HepG2 (cell line): Measurements from ENCODE around the gene AGAP1. TPM values are rescaled to one million over a fixed set of nuclear protein-coding genes. Genes with fewer than 3 reads are reported as not detected.

Source experiments
- ATAC-seq: fragments of 200-7000 bp; cut with Tn5 transposase; 3 replicates; pipeline ENCODE4 v1.9.1; 2020; ENCODE audit warnings: mild to moderate bottlenecking, moderate library complexity
- BruUV-seq: library from RNA; stranded (reverse); fragments of 400-500 nt; replicated peaks from 2 replicates; lab custom pipeline; 2021; lab: Mats Ljungman, UMichigan
- CTCF ChIA-PET: fragments of 300-600 bp; formaldehyde crosslinking; extraction: SDS; loops from one replicate; lab custom pipeline; 2021; ENCODE audit warnings: low total read pairs, inconsistent platforms, low intra/inter-chr PET ratio; lab: Yijun Ruan, JAX
- POLR2A ChIA-PET: fragments of 350-600 bp; sonication (Branson Sonifier 250); formaldehyde crosslinking; loops from one replicate; lab custom pipeline; 2020; ENCODE audit warnings: antibody characterized with exemption, inconsistent platforms; lab: Yijun Ruan, JAX
- DNase-seq: peaks from one replicate; pipeline ENCODE4 v3.0.0-alpha.2; 2015; ENCODE audit warnings: low spot score
- FAIRE-seq: peaks from 3 replicates; lab custom pipeline; 2011; peaks lifted over from hg19 to GRCh38; lab: Jason Lieb, UNC
- H2AFZ ChIP-seq: one replicate; pipeline ENCODE4 v1.6.1; 2011; ENCODE audit warnings: low read length, inconsistent platforms
- H3K27ac ChIP-seq: fragments of 300-600 bp; 3 replicates; pipeline ENCODE4 v1.8.0; 2011; ENCODE audit warnings: mixed run types, mild to moderate bottlenecking, mixed read lengths, low read length, inconsistent platforms; ENCODE audit not compliant: insufficient read depth; ENCODE audit errors: extremely low read length
- H3K27me3 ChIP-seq, 2 experiments: fragments of 200-600 bp in 1 of 2; 2 replicates in 1 of 2; 3 replicates in 1 of 2; pipeline versions ENCODE4 v1.6.0 to v1.8.0; 2011; ENCODE audit warnings: low read length in 2 of 2, mild to moderate bottlenecking in 2 of 2, moderate library complexity in 2 of 2, inconsistent platforms in 1 of 2; ENCODE audit not compliant: insufficient read depth in 2 of 2, control insufficient read depth in 1 of 2
- H3K36me3 ChIP-seq, 2 experiments: fragments of 200-600 bp in 1 of 2; replicated peaks in 1 of 2; 2 replicates in 1 of 2; 3 replicates in 1 of 2; pipeline versions ENCODE4 v1.5.1 to v1.8.0; 2011; ENCODE audit warnings: low read length in 2 of 2, inconsistent platforms in 1 of 2; ENCODE audit not compliant: insufficient read depth in 2 of 2, control insufficient read depth in 1 of 2
- H3K4me1 ChIP-seq: 2 replicates; pipeline ENCODE4 v1.5.1; 2012; ENCODE audit warnings: low read length, inconsistent platforms; ENCODE audit not compliant: insufficient read depth
- H3K4me2 ChIP-seq: 2 replicates; pipeline ENCODE4 v1.6.0; 2011; ENCODE audit warnings: low read depth, low read length, inconsistent platforms
- H3K4me3 ChIP-seq, 3 experiments: fragments of 200-600 bp in 1 of 3; sonication (generic), shearing (Covaris generic) in 1 of 3; replicated peaks in 1 of 3; 2 replicates each; pipeline ENCODE4 v1.5.1; 2011 to 2016; ENCODE audit warnings: low read length in 3 of 3, inconsistent platforms in 2 of 3, low read depth in 2 of 3, mild to moderate bottlenecking in 2 of 3, control low read depth in 1 of 3, mixed read lengths in 1 of 3; ENCODE audit not compliant: insufficient read depth in 1 of 3
- H3K79me2 ChIP-seq: one replicate; pipeline ENCODE4 v1.6.1; 2011; ENCODE audit warnings: low read length, inconsistent platforms; ENCODE audit not compliant: insufficient read depth
- H3K9ac ChIP-seq: 2 replicates; pipeline ENCODE4 v1.6.0; 2011; ENCODE audit warnings: mild to moderate bottlenecking, low read depth, low read length, inconsistent platforms; ENCODE audit not compliant: insufficient read depth
- H3K9me3 ChIP-seq: 2 replicates; pipeline ENCODE4 v1.5.1; 2012; ENCODE audit warnings: mild to moderate bottlenecking, low read length
- H4K20me1 ChIP-seq: 2 replicates; pipeline ENCODE4 v1.6.0; 2011; ENCODE audit warnings: inconsistent platforms, mild to moderate bottlenecking, low read length, moderate library complexity; ENCODE audit not compliant: insufficient read depth
- FOXP4 ChIP-seq: sonication (generic); formaldehyde crosslinking; IDR thresholded peaks from 2 replicates; pipeline ENCODE4 v1.4.0; 2020; ENCODE audit warnings: missing genetic modification reagents
- LBX2 ChIP-seq: sonication (generic); formaldehyde crosslinking; IDR thresholded peaks from 2 replicates; pipeline ENCODE4 v1.5.0; 2020; ENCODE audit warnings: missing genetic modification reagents, mild to moderate bottlenecking, borderline replicate concordance
- MTA1 ChIP-seq: sonication (generic); formaldehyde crosslinking; IDR thresholded peaks from 2 replicates; pipeline ENCODE4 v1.4.0; 2020; ENCODE audit warnings: missing genetic modification reagents, mild to moderate bottlenecking, borderline replicate concordance
- NCOA2 ChIP-seq: sonication (generic); formaldehyde crosslinking; IDR thresholded peaks from 2 replicates; pipeline ENCODE4 v1.8.0; 2022; ENCODE audit warnings: inconsistent platforms
- NFE2L2 ChIP-seq: fragments of 150-350 bp; IDR thresholded peaks from 2 replicates; pipeline ENCODE4 v1.6.1; 2014; ENCODE audit warnings: low read length
- ZIK1 ChIP-seq: sonication (generic); formaldehyde crosslinking; IDR thresholded peaks from 2 replicates; pipeline ENCODE4 v1.5.0; 2020; ENCODE audit warnings: mild to moderate bottlenecking, low read depth, missing genetic modification reagents, borderline replicate concordance
- ZMYM4 ChIP-seq: sonication (generic); formaldehyde crosslinking; IDR thresholded peaks from 2 replicates; pipeline ENCODE4 v1.8.1; 2023; ENCODE audit warnings: mild to moderate bottlenecking, missing genetic modification reagents
- ZNF746 ChIP-seq: sonication (generic); formaldehyde crosslinking; IDR thresholded peaks from 2 replicates; pipeline ENCODE4 v1.8.0; 2022; ENCODE audit warnings: mild to moderate bottlenecking, missing genetic modification reagents
- ZNF777 ChIP-seq: sonication (generic); formaldehyde crosslinking; IDR thresholded peaks from 2 replicates; pipeline ENCODE4 v1.4.0; 2020; ENCODE audit warnings: missing genetic modification reagents
- ZNF816 ChIP-seq: sonication (generic); formaldehyde crosslinking; IDR thresholded peaks from 2 replicates; pipeline ENCODE4 v1.8.0; 2022; ENCODE audit warnings: missing genetic modification reagents, mild to moderate bottlenecking, borderline replicate concordance
- WGBS: methylation state at CpG from one replicate; pipeline ENCODE4 v1.1.6; 2017; ENCODE audit warnings: low lambda C conversion rate; 5-methylcytosine and 5-hydroxymethylcytosine counted together
- in situ Hi-C: cut with HindIII; loops from 2 replicates; pipeline ENCODE4 v1.10.0; 2017; ENCODE audit warnings: low pct_unique_long_range_greater_than_20kb; ENCODE audit not compliant: extremely low pct_ligation_motif_present
- intact Hi-C: fragments of 100-400 bp; cut with micrococcal nuclease; formaldehyde crosslinking; loops from one replicate; pipeline ENCODE4 v1.10.0; 2022; ENCODE audit not compliant: unreplicated experiment
- polyA plus RNA-seq, 8 experiments: library from polyadenylated mRNA; depleted of rRNA in 3 of 8; stranded (reverse) in 7 of 8; unstranded in 1 of 8; fragments of >200 nt; fragmentation: Illumina TruSeq in 4 of 8; extraction: Trizol in 4 of 8; gene quantifications; 2 replicates each; pipeline versions ENCODE4 v1.2.1 to v1.2.3, GENCODE V29; 2011 to 2016; ENCODE audit warnings: low read depth in 4 of 8, missing spikeins in 1 of 8, mixed read lengths in 1 of 8; ENCODE audit not compliant: insufficient read depth in 1 of 8
- total RNA-seq, 5 experiments: library from RNA; depleted of rRNA; stranded (reverse); fragments of >200 nt; fragmentation: Illumina TruSeq; extraction: Trizol; gene quantifications; 2 replicates each; pipeline ENCODE4 v1.2.3, GENCODE V29; 2016; ENCODE audit warnings: low read depth in 1 of 5

Gene AGAP1
- total and polyA plus RNA-seq, 2 of the 13 experiments (the other 11 are each of a cell fraction or from before 2014, with no cell fraction given) = 21.2 to 32.7 TPM

GRCh38 chr2:235920216-235920865, 426.5 kb downstream of the AGAP1 start:
- Histone ChIP-seq H3K4me2 (no peak overlapping the region), H4K20me1 (no peaks in the 10 kb centered on the region), H3K79me2 (no peaks in the 10 kb centered on the region), H3K4me3 (no peak overlapping the region), H3K4me1 (peaks cover 50% of the 10 kb centered on the region), H3K9me3 (no peaks in the 10 kb centered on the region), H3K27ac (no peak overlapping the region), H3K27me3 (no peaks in the 10 kb centered on the region), H3K9ac (no peak overlapping the region), H2AFZ (no peak overlapping the region), H3K36me3 (peaks cover 0 to 3% of the 10 kb centered on the region in 2 experiments; a peak in 2 of 5 replicates)
- in situ Hi-C loops = no loop called here
- BruUV-seq = no TSS peak
- DNase-seq (no peak), FAIRE-seq (no peak), ATAC-seq (no peak)
- 98% methylated on average over 7 of the region's 7 CpGs for WGBS
- intact Hi-C loops = loop anchor here (5.0 kb wide), 1 partner anchor 33 kb away; no protein-coding TSS in a partner anchor
- 0 out of 2 replicates have a peak, but pooled peaks have one; percentile 41 for TF ChIP-seq ZNF816
- TF ChIP-seq ZNF746 = no peak
- ChIA-PET CTCF (no interaction called here), POLR2A (no interaction called here)

GRCh38 chr2:235921508-235922191, 427.8 kb downstream of the AGAP1 start:
- DNase-seq (peak; percentile 89), FAIRE-seq (peak; percentile 56)
- peak; percentile 72 for TF ChIP-seq FOXP4 (CRISPR knock-in tag)
- peak; percentile 49; the same call in 1 of the 2 replicates for TF ChIP-seq NCOA2 (CRISPR knock-in tag)
- no peak for TF ChIP-seq MTA1 (CRISPR knock-in tag)
- TF ChIP-seq ZMYM4 (CRISPR knock-in tag) = no peak
- 0 out of 2 replicates have a peak, but pooled peaks have one; percentile 45 for TF ChIP-seq NFE2L2
- TF ChIP-seq LBX2 = no peak
- TF ChIP-seq ZIK1 = no peak
- no peak for TF ChIP-seq ZNF777 (CRISPR knock-in tag)

More at GRCh38 chr2:235921508-235922191, 427.8 kb downstream of the AGAP1 start:
- Histone ChIP-seq H3K9ac (peak overlapping the region; percentile 33), H3K36me3 (peaks cover 0 to 3% of the 10 kb centered on the region in 2 experiments; a peak in 2 of 5 replicates), H3K79me2 (no peaks in the 10 kb centered on the region), H3K4me3 (no peak overlapping the region; a peak in 1 of 6 replicates), H3K27ac (peak overlapping the region; percentile 72), H3K27me3 (no peaks in the 10 kb centered on the region), H4K20me1 (no peaks in the 10 kb centered on the region), H3K4me2 (peak overlapping the region; percentile 49), H3K4me1 (peaks cover 57% of the 10 kb centered on the region), H3K9me3 (no peaks in the 10 kb centered on the region), H2AFZ (no peak overlapping the region)
- 71% methylated on average over 15 of the region's 15 CpGs for WGBS
- in situ Hi-C loops (no loop called here), intact Hi-C loops (loop anchor here (5.0 kb wide), 1 partner anchor 34 kb away; no protein-coding TSS in a partner anchor)
- BruUV-seq = no TSS peak
- peak; percentile 73 for ATAC-seq
- POLR2A ChIA-PET = no interaction called here
- CTCF ChIA-PET = no interaction called here
